K562 (cell line): ENCODE results near the gene SEMA5A. TPM values are rescaled to one million over a fixed set of nuclear protein-coding genes. Genes with fewer than 3 reads are reported as not detected.

Source experiments
- ATAC-seq: fragments of 200-7000 bp; cut with Tn5 transposase; 3 replicates; pipeline ENCODE4 v1.9.1; 2020; ENCODE audit warnings: moderate library complexity
- BruUV-seq: library from RNA; stranded (reverse); fragments of 400-500 nt; replicated peaks from 2 replicates; lab custom pipeline; 2021; lab: Mats Ljungman, UMichigan
- CTCF ChIA-PET: fragments of 300-600 bp; formaldehyde crosslinking; extraction: SDS; loops from one replicate; lab custom pipeline; 2021; ENCODE audit warnings: low intra/inter-chr PET ratio; lab: Yijun Ruan, JAX
- POLR2A ChIA-PET: fragments of 300-600, 350-650 bp; sonication (Branson Sonifier 250); formaldehyde crosslinking; extraction: SDS; loops from one replicate; lab custom pipeline; 2021; ENCODE audit warnings: antibody characterized with exemption, inconsistent platforms; lab: Yijun Ruan, JAX
- DNase-seq, 4 experiments: peaks; one replicate each; pipeline versions ENCODE4 v3.0.0 to v3.0.0-alpha.2; 2011 to 2018; ENCODE audit warnings: low spot score in 3 of 4, mixed read lengths in 3 of 4; ENCODE audit errors: extremely low read depth in 1 of 4
- FAIRE-seq: peaks from 2 replicates; lab custom pipeline; 2011; peaks lifted over from hg19 to GRCh38; lab: Jason Lieb, UNC
- H2AFZ ChIP-seq: 2 replicates; pipeline ENCODE4 v1.6.0; 2011; ENCODE audit warnings: low read depth, low read length, control low read depth, inconsistent platforms
- H3K27ac ChIP-seq: fragments of 200-600 bp; 3 replicates; pipeline ENCODE4 v1.8.0; 2011; ENCODE audit warnings: low read depth, mild to moderate bottlenecking, control low read depth, inconsistent platforms, low read length, moderate library complexity, mixed read lengths; ENCODE audit errors: extremely low read depth
- H3K27me3 ChIP-seq, 2 experiments: fragments of 300-600 bp in 1 of 2; 2 replicates in 1 of 2; 3 replicates in 1 of 2; pipeline versions ENCODE4 v1.6.0 to v1.8.0; 2011; ENCODE audit warnings: inconsistent platforms in 2 of 2, low read length in 2 of 2, mild to moderate bottlenecking in 1 of 2, mixed read lengths in 1 of 2, moderate library complexity in 1 of 2; ENCODE audit not compliant: control insufficient read depth in 2 of 2, insufficient read depth in 2 of 2
- H3K36me3 ChIP-seq: fragments of 300-600 bp; 3 replicates; pipeline ENCODE4 v1.8.0; 2011; ENCODE audit warnings: mild to moderate bottlenecking, low read length, inconsistent platforms; ENCODE audit not compliant: control insufficient read depth, insufficient read depth
- H3K4me1 ChIP-seq, 2 experiments: fragments of 200-600 bp in 1 of 2; replicated peaks in 1 of 2; 2 replicates in 1 of 2; 3 replicates in 1 of 2; pipeline versions ENCODE4 v1.5.1 to v1.8.0; 2011; ENCODE audit warnings: inconsistent platforms in 2 of 2, low read length in 2 of 2, mild to moderate bottlenecking in 1 of 2, mixed read lengths in 1 of 2, moderate library complexity in 1 of 2; ENCODE audit not compliant: control insufficient read depth in 2 of 2, insufficient read depth in 2 of 2
- H3K4me2 ChIP-seq: 2 replicates; pipeline ENCODE4 v1.6.1; 2011; ENCODE audit warnings: low read length, control low read depth, inconsistent platforms, mixed read lengths; ENCODE audit not compliant: insufficient read depth
- H3K4me3 ChIP-seq: fragments of 200-600 bp; sonication (generic), shearing (Covaris generic); 2 replicates; pipeline ENCODE4 v1.5.1; 2016; ENCODE audit warnings: control low read depth, inconsistent platforms
- H3K79me2 ChIP-seq: fragments of 200-600 bp; 3 replicates; pipeline ENCODE4 v1.8.0; 2011; ENCODE audit warnings: low read length, inconsistent platforms; ENCODE audit not compliant: control insufficient read depth, insufficient read depth
- H3K9ac ChIP-seq, 2 experiments: 2 replicates each; pipeline versions ENCODE4 v1.6.0 to v1.6.1; 2011; ENCODE audit warnings: low read depth in 2 of 2, low read length in 2 of 2, control low read depth in 1 of 2, inconsistent platforms in 1 of 2, mild to moderate bottlenecking in 1 of 2, mixed read lengths in 1 of 2; ENCODE audit not compliant: insufficient read depth in 1 of 2
- H3K9me1 ChIP-seq: one replicate; pipeline ENCODE4 v1.6.0; 2011; ENCODE audit warnings: inconsistent platforms, mild to moderate bottlenecking, low read length, moderate library complexity; ENCODE audit not compliant: control insufficient read depth, insufficient read depth
- H3K9me3 ChIP-seq: replicated peaks from 2 replicates; pipeline ENCODE4 v1.5.1; 2011; ENCODE audit warnings: low read depth, low read length, inconsistent platforms; ENCODE audit not compliant: control insufficient read depth, insufficient read depth
- H4K20me1 ChIP-seq: replicated peaks from 2 replicates; pipeline ENCODE4 v1.6.1; 2011; ENCODE audit warnings: low read length, inconsistent platforms, mixed read lengths; ENCODE audit not compliant: control insufficient read depth, insufficient read depth
- GATA2 ChIP-seq: sonication (generic); formaldehyde crosslinking; IDR thresholded peaks from 2 replicates; pipeline ENCODE4 v1.4.0; 2020; ENCODE audit warnings: mild to moderate bottlenecking, missing genetic modification reagents
- NONO ChIP-seq, 2 experiments: fragments of 200-400 bp in 1 of 2; fragments of 450-650 bp in 1 of 2; formaldehyde crosslinking in 1 of 2; IDR thresholded peaks; 2 replicates each; pipeline ENCODE4 v1.6.1; 2017; ENCODE audit warnings: low read depth in 2 of 2, mild to moderate bottlenecking in 2 of 2, moderate library complexity in 2 of 2, low read length in 1 of 2
- PTRF ChIP-seq: fragments of 450-650 bp; IDR thresholded peaks from 2 replicates; pipeline ENCODE4 v1.6.1; 2016; ENCODE audit warnings: mild to moderate bottlenecking, missing genetic modification characterization, missing compliant biosample characterization
- SAP30 ChIP-seq: fragments of 200-600 bp; sonication (generic); IDR thresholded peaks from 2 replicates; pipeline ENCODE4 v1.6.1; 2012; ENCODE audit warnings: borderline replicate concordance, low read depth, mild to moderate bottlenecking, moderate library complexity, low read length, control low read depth, inconsistent platforms; ENCODE audit not compliant: insufficient read depth, poor library complexity, severe bottlenecking
- SNRNP70 ChIP-seq: fragments of 200-400 bp; formaldehyde crosslinking; optimal IDR thresholded peaks from 2 replicates; pipeline ENCODE3; 2017; ENCODE audit warnings: low read depth, low read length
- TEAD2 ChIP-seq: fragments of 450-650 bp; IDR thresholded peaks from 2 replicates; pipeline ENCODE4 v1.6.1; 2016; ENCODE audit warnings: missing genetic modification characterization, control low read depth, missing compliant biosample characterization
- TSC22D4 ChIP-seq: fragments of 450-650 bp; IDR thresholded peaks from 2 replicates; pipeline ENCODE4 v1.6.1; 2016; ENCODE audit warnings: missing genetic modification characterization, missing biosample characterization, control low read depth
- ZNF282 ChIP-seq: sonication (generic); formaldehyde crosslinking; IDR thresholded peaks from 2 replicates; pipeline ENCODE4 v1.8.1; 2023; ENCODE audit warnings: missing genetic modification reagents
- ZNF431 ChIP-seq: sonication (generic); formaldehyde crosslinking; IDR thresholded peaks from 2 replicates; pipeline ENCODE4 v1.8.0; 2022; ENCODE audit warnings: mild to moderate bottlenecking, missing genetic modification reagents
- ZNF778 ChIP-seq: fragments of 450-650 bp; formaldehyde crosslinking; IDR thresholded peaks from 2 replicates; pipeline ENCODE4 v1.4.0; 2020; ENCODE audit warnings: mild to moderate bottlenecking, moderate library complexity
- WGBS: fragments of 100-300 bp; shearing (Covaris generic); methylation state at CpG from one replicate; pipeline ENCODE4 v1.1.6; 2016; ENCODE audit warnings: low coverage, mixed read lengths; ENCODE audit not compliant: insufficient coverage; ENCODE audit errors: missing lambda C conversion rate; 5-methylcytosine and 5-hydroxymethylcytosine counted together
- in situ Hi-C: fragments of 300-500 bp; cut with MboI; formaldehyde crosslinking; loops from 4 replicates; pipeline ENCODE4 v1.15.0; 2018; ENCODE audit warnings: inconsistent platforms, mixed read lengths
- intact Hi-C: fragments of 100-400 bp; cut with micrococcal nuclease; formaldehyde crosslinking; loops from 2 replicates; pipeline ENCODE4 v1.14.2; 2022
- polyA plus RNA-seq, 8 experiments: library from polyadenylated mRNA; depleted of rRNA in 4 of 8; stranded (reverse) in 5 of 8; unstranded in 3 of 8; fragments of >200 nt; fragmentation: Nextera tagmentation in 2 of 8; fragmentation: Illumina TruSeq in 1 of 8; extraction: Ambion mirVana in 2 of 8; extraction: Trizol in 1 of 8; gene quantifications; 2 replicates each; pipeline versions ENCODE4 v1.2.1 to v1.2.3, GENCODE V29; 2011 to 2014; ENCODE audit warnings: inconsistent platforms in 1 of 8, missing spikeins in 1 of 8
- total RNA-seq, 7 experiments: library from RNA; depleted of rRNA in 6 of 7; stranded (reverse); fragments of >200 nt in 6 of 7; fragmentation: Illumina TruSeq in 2 of 7; extraction: Trizol in 2 of 7; gene quantifications; 2 replicates each; pipeline versions ENCODE4 v1.2.1 to v1.2.3, GENCODE V29; 2011 to 2021; ENCODE audit warnings: low replicate concordance in 1 of 7
- TF ChIP-seq, protein P1 (sequence below): fragments of 250-450 bp; sonication (Bioruptor Pico); IDR thresholded peaks from 2 replicates; pipeline ENCODE4 v1.8.0; 2021; ENCODE audit warnings: mild to moderate bottlenecking, moderate library complexity

The SEMA5A gene
- total and polyA plus RNA-seq, 9 of the 15 experiments (the other 6 are each of a cell fraction or from before 2014, with no cell fraction given), result 0.02 TPM; not detected in 8

GRCh38 chr5:9497347-9497746 lies 48.5 kb downstream of the SEMA5A start (continued):
- TF ChIP-seq TSC22D4 (tag) (no peak), SNRNP70 (no peak), NONO (IDR thresholded peaks at IDR 0.05; ENCODE audit: low read depth in 2 of 2, low read length in 1 of 2) (no peak)
- TF ChIP-seq, protein P1, sequence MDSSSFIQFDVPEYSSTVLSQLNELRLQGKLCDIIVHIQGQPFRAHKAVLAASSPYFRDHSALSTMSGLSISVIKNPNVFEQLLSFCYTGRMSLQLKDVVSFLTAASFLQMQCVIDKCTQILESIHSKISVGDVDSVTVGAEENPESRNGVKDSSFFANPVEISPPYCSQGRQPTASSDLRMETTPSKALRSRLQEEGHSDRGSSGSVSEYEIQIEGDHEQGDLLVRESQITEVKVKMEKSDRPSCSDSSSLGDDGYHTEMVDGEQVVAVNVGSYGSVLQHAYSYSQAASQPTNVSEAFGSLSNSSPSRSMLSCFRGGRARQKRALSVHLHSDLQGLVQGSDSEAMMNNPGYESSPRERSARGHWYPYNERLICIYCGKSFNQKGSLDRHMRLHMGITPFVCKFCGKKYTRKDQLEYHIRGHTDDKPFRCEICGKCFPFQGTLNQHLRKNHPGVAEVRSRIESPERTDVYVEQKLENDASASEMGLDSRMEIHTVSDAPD (CRISPR knock-in tag), result no peak

GRCh38 chr5:9496801-9497200 lies 49.1 kb downstream of the SEMA5A start:
- Histone ChIP-seq H3K36me3 (no peaks in the 10 kb centered on the region), H3K9ac (no peak overlapping the region), H3K4me3 (no peak overlapping the region), H3K79me2 (no peaks in the 10 kb centered on the region)
- TF ChIP-seq ZNF282 (CRISPR knock-in tag), result no peak
- no peak for TF ChIP-seq TEAD2 (tag)
- no peak for TF ChIP-seq SAP30
- TF ChIP-seq ZNF431, result no peak
- no peak for TF ChIP-seq ZNF778 (CRISPR knock-in tag)
- no peak for TF ChIP-seq GATA2 (CRISPR knock-in tag)
- no peak for TF ChIP-seq PTRF (tag)
- TF ChIP-seq, all 486 proteins: peak for 0
- Histone ChIP-seq H3K4me2 (no peak overlapping the region), H3K4me1 (no peaks in the 10 kb centered on the region), H3K9me1 (no peaks in the 10 kb centered on the region), H3K27ac (no peak overlapping the region), H2AFZ (no peak overlapping the region), H3K9me3 (no peaks in the 10 kb centered on the region), H4K20me1 (no peaks in the 10 kb centered on the region), H3K27me3 (no peaks in the 10 kb centered on the region)
- 5% methylated on average over 1 of the region's 1 CpG for WGBS
- CTCF ChIA-PET, result no interaction called here
- DNase-seq (no peak), ATAC-seq (no peak), FAIRE-seq (no peak)
- in situ Hi-C loops, result no loop called here
- POLR2A ChIA-PET, result no interaction called here
- no TSS peak for BruUV-seq
- intact Hi-C loops, result no loop called here
